HL-60 (cell line): Measurements from ENCODE around the gene BCL2A1.

ENCODE experiments used
- DNase-seq, 2 experiments: peaks; one replicate each; pipeline ENCODE4 v3.0.0-alpha.2; 2010 to 2020; ENCODE audit warnings: low read depth in 1 of 2, low spot score in 1 of 2
- H3K27ac ChIP-seq: fragments of 250-450 bp; sonication (Bioruptor Pico); replicated peaks from 2 replicates; pipeline ENCODE4 v1.5.1; 2020; ENCODE audit warnings: mild to moderate bottlenecking, moderate library complexity
- H3K27me3 ChIP-seq: fragments of 250-450 bp; sonication (Bioruptor Pico); 2 replicates; pipeline ENCODE4 v1.5.1; 2021; ENCODE audit warnings: mild to moderate bottlenecking, moderate library complexity; ENCODE audit not compliant: insufficient read depth, poor library complexity, severe bottlenecking
- H3K4me3 ChIP-seq: replicated peaks from 2 replicates; pipeline ENCODE4 v1.5.1; 2011; ENCODE audit warnings: mild to moderate bottlenecking, control low read depth, low read length; ENCODE audit not compliant: insufficient read depth
- CTCF ChIP-seq: IDR thresholded peaks from one replicate; pipeline ENCODE4 v1.5.1; 2011; ENCODE audit warnings: low read length, control low read depth, inconsistent platforms; ENCODE audit not compliant: insufficient read depth
- GABPA ChIP-seq: IDR thresholded peaks from 2 replicates; pipeline ENCODE4 v1.6.1; 2012; ENCODE audit warnings: low read depth
- POLR2AphosphoS5 ChIP-seq: IDR thresholded peaks from 2 replicates; pipeline ENCODE4 v1.6.1; 2012; ENCODE audit warnings: low read depth
- SPI1 ChIP-seq: IDR thresholded peaks from 2 replicates; pipeline ENCODE4 v1.6.1; 2012; ENCODE audit warnings: low read depth, mild to moderate bottlenecking, borderline replicate concordance
- TF ChIP-seq, protein P1 (sequence below): IDR thresholded peaks from 2 replicates; pipeline ENCODE4 v1.6.1; 2012; ENCODE audit warnings: low read depth; ENCODE audit not compliant: insufficient replicate concordance

Gene BCL2A1

DNA sequence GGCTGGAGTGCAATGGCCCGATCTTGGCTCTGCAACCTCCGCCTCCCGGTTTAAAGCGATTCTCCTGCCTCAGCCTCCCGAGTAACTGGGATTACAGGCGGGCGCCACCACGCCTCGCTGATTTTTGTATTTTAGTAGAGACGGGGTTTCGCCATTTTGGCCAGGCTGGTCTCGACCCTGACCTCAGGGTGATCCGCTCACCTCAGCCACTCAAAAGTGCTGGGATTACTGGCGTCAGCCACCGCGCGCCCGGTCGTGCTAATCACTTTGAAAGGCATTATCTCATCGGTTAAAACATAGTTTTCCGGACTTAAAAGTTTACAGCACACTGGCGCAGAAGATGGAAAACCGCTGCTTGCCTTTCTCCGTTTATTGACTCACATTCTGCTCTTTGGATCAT is 46.6 kb downstream of the BCL2A1 start:
- no peak for DNase-seq
- Histone ChIP-seq H3K27me3 (no peaks in the 10 kb centered on the region), H3K4me3 (peak overlapping the region; percentile 95), H3K27ac (peak overlapping the region; percentile 94)
- TF ChIP-seq POLR2AphosphoS5, result no peak
- TF ChIP-seq SPI1, result no peak
- TF ChIP-seq GABPA, result no peak
- TF ChIP-seq CTCF, result no peak
- TF ChIP-seq, protein P1, sequence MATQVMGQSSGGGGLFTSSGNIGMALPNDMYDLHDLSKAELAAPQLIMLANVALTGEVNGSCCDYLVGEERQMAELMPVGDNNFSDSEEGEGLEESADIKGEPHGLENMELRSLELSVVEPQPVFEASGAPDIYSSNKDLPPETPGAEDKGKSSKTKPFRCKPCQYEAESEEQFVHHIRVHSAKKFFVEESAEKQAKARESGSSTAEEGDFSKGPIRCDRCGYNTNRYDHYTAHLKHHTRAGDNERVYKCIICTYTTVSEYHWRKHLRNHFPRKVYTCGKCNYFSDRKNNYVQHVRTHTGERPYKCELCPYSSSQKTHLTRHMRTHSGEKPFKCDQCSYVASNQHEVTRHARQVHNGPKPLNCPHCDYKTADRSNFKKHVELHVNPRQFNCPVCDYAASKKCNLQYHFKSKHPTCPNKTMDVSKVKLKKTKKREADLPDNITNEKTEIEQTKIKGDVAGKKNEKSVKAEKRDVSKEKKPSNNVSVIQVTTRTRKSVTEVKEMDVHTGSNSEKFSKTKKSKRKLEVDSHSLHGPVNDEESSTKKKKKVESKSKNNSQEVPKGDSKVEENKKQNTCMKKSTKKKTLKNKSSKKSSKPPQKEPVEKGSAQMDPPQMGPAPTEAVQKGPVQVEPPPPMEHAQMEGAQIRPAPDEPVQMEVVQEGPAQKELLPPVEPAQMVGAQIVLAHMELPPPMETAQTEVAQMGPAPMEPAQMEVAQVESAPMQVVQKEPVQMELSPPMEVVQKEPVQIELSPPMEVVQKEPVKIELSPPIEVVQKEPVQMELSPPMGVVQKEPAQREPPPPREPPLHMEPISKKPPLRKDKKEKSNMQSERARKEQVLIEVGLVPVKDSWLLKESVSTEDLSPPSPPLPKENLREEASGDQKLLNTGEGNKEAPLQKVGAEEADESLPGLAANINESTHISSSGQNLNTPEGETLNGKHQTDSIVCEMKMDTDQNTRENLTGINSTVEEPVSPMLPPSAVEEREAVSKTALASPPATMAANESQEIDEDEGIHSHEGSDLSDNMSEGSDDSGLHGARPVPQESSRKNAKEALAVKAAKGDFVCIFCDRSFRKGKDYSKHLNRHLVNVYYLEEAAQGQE, result no peak

- Histone ChIP-seq H3K4me3 (peak overlapping the region; percentile 95), H3K27me3 (no peaks in the 10 kb centered on the region), H3K27ac (peak overlapping the region; percentile 94)
- DNase-seq, result peak; percentile 95 to 98
- peak; percentile 54; the same call in 1 of the 2 replicates for TF ChIP-seq GABPA
- TF ChIP-seq SPI1, result peak; percentile 34; the same call in 1 of the 2 replicates
- no peak for TF ChIP-seq CTCF
- TF ChIP-seq, protein P1, result peak; percentile 64
- peak; percentile 95 for TF ChIP-seq POLR2AphosphoS5
These were observed 47.4 kb downstream of the BCL2A1 start for GRCh38 chr15:79923515-79924169.

DNA sequence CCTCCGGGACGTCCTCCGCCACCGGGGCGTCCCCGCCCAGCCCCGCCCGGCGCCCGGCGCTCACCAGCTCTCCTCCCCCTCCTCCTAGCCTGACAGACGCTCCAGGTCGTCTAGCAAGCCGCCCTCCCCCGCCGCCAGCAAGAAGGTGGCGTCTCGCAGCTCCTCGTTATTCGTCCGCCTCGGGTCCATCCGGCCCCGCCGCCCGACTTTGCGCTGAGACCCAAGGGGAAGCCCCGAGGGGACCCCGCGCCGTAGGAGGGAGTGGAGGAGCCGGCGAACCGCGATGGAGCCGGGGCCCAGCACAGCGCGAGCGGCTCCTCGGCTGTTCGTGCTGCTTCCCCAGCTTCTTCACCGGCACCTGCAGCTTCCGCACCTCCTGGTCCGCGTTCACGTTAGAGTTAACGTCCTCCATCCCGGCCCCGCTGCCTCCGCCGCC is 47.9 kb downstream of the BCL2A1 start:
- peak; percentile 43 to 70 for DNase-seq
- TF ChIP-seq GABPA, result no peak
- TF ChIP-seq CTCF, result no peak
- peak; percentile 32; the same call in 1 of the 2 replicates for TF ChIP-seq POLR2AphosphoS5
- Histone ChIP-seq H3K27me3 (no peaks in the 10 kb centered on the region), H3K4me3 (peak overlapping the region; percentile 95), H3K27ac (peak overlapping the region; percentile 94)
